GM06990 (cell line): Measurements from ENCODE around the gene S100A10.

Source experiments
- DNase-seq: peaks from one replicate; pipeline ENCODE4 v3.0.0-alpha.2; 2011; ENCODE audit not compliant: insufficient read length; ENCODE audit errors: extremely low read depth
- H3K27me3 ChIP-seq: replicated peaks from 2 replicates; pipeline ENCODE4 v1.6.0; 2011; ENCODE audit warnings: low read length; ENCODE audit not compliant: control insufficient read depth, insufficient read depth
- H3K36me3 ChIP-seq: 2 replicates; pipeline ENCODE4 v1.5.1; 2011; ENCODE audit warnings: low read length; ENCODE audit not compliant: control insufficient read depth, insufficient read depth
- H3K4me3 ChIP-seq: replicated peaks from 2 replicates; pipeline ENCODE4 v1.5.1; 2011; ENCODE audit warnings: low read depth, mild to moderate bottlenecking, control low read depth, low read length
- TF ChIP-seq, protein P1 (sequence below): IDR thresholded peaks from 2 replicates; pipeline ENCODE4 v1.5.1; 2011; ENCODE audit warnings: low read length, control low read depth, mild to moderate bottlenecking, inconsistent platforms; ENCODE audit not compliant: insufficient read depth, poor library complexity, severe bottlenecking

Gene S100A10

DNA sequence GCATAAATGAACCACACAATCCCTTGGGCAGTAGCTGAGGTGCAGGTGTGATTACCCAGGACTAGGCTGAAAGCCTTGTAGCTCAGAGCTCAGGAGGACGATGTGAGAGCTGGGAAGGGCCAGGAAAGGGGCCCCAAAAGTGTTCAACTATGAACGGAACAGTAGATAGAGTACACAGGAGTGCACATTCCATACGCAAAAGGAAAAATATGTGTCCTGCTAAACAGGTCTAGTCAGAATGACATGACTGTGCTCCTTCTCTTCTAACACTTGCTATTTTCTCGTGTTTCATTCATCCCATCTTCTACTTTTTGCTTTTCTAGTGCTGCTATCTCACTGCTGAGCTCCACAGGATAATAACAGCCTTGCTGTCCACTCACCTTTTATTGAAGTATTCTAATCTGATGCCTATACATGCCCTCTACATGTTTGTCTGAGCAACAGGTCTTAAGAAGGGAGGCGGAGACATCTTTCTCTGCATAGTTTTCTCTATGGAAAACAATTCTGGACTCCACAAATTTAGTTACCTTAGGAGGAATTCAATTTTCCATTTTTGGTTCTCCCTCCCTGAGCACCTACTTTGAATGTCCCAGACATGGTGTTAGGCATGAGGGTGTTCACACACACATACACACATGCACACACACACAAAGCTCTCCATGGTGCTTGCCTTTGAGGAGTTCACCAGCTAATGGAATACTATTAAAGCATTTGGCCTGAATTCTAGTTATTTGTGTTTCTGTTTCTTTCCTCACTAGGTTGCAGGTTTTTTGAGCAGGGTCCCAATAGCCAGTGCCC, 3.4 kb downstream of the S100A10 start:
- peaks cover 7% of the 10 kb centered on the region for H3K27me3 ChIP-seq
- TF ChIP-seq, protein P1, sequence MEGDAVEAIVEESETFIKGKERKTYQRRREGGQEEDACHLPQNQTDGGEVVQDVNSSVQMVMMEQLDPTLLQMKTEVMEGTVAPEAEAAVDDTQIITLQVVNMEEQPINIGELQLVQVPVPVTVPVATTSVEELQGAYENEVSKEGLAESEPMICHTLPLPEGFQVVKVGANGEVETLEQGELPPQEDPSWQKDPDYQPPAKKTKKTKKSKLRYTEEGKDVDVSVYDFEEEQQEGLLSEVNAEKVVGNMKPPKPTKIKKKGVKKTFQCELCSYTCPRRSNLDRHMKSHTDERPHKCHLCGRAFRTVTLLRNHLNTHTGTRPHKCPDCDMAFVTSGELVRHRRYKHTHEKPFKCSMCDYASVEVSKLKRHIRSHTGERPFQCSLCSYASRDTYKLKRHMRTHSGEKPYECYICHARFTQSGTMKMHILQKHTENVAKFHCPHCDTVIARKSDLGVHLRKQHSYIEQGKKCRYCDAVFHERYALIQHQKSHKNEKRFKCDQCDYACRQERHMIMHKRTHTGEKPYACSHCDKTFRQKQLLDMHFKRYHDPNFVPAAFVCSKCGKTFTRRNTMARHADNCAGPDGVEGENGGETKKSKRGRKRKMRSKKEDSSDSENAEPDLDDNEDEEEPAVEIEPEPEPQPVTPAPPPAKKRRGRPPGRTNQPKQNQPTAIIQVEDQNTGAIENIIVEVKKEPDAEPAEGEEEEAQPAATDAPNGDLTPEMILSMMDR, result no peak
- no peak for DNase-seq
- no peak overlapping the region for H3K4me3 ChIP-seq
- H3K36me3 ChIP-seq, result no peaks in the 10 kb centered on the region

DNA sequence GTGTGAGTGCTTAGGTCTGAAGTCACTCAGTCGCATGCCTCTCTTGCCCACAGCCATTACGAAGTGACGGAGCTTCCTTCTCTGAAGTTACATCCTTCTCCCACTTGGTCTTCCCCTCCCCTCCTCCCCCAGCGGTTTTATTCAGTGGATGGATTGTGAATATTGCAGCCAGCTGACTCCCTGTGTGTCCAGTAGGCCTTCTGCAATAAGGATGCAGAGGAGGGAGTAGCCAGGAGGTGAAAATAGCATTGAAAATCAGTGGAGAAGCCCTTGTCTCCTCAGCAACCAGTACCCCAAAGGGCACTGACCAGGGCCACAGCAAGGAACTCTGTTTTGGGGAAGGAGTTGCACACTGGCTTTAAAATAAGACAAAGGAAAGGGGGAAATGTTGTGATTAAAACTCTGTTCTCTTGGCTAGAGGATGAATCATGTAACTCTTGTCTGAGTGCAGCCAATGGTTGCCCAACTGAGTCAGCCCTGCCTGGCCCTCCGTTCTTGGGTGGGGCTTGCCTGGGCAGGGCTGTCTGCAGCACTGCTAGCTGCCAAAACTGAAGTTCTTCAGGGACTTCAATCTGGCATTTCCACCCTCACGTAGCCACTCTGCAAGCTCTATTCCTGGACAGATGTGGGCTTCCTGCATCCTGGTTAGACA, 4.3 kb downstream of the S100A10 start:
- no peak for DNase-seq
- Histone ChIP-seq H3K36me3 (no peaks in the 10 kb centered on the region), H3K27me3 (peaks cover 7% of the 10 kb centered on the region), H3K4me3 (no peak overlapping the region)
- TF ChIP-seq, protein P1, result no peak

DNA sequence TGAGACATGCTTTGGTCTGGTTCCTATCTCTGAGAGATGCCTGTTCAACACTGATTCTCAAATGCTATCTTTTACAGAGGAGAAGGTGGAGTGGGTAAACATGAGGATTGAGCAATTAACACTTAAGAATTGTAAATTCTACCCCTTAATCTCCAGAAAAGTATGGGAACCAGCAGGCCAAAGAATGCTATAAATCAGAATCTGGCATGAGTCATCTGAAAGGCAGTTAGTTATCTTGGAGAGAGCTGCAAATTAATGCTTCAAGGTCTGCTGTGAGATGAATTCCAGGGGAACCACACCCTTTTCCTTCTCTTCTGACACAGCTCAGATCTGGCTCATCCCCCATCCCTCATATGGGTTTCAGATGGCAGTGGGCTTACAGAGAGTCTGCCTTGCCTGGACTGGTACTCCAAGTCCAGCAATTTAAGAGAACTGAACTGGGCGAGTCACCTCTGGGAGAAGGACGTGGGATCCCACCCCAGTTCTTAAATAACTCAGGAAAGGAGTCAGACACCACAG, 5.2 kb downstream of the S100A10 start:
- no peak overlapping the region for H3K4me3 ChIP-seq
- TF ChIP-seq, protein P1, result no peak
- DNase-seq, result no peak
- H3K36me3 ChIP-seq, result no peaks in the 10 kb centered on the region
- H3K27me3 ChIP-seq, result peaks cover 7% of the 10 kb centered on the region

DNA sequence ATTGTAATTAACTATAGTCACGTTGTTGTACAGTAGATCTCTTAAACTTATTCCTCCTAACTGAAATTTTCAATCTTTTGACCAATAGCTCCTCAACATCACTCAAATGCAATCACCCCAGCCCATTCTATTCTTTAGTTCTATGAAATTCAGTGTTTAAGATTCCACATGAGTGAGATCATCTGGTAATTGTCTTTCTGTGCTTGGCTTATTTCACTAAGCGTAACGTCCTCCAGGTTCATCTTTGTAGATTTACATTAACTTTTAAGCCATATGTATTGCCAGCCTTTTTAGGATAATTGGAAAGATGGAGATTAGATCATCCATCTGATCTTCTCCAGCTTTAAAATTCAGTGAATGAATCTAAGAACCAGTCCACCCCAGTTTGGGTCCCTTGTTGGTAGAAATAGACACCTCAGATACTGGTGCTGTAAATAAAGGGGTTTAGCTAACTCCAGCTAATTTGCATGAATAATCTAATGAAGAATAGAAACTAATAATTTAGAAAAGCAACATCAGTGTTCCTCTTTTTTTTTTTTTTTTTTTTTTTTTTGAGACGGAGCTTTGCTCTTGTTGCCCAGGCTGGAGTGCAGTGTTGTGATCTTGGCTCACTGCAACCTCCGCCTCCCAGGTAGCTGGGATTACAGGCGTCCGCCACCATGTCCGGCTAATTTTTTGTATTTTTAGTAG, 7.0 kb downstream of the S100A10 start:
- no peaks in the 10 kb centered on the region for H3K36me3 ChIP-seq
- TF ChIP-seq, protein P1, result no peak
- no peak for DNase-seq
- no peak overlapping the region for H3K4me3 ChIP-seq
- H3K27me3 ChIP-seq, result peaks cover 2% of the 10 kb centered on the region; the same call in 1 of the 2 replicates

DNA sequence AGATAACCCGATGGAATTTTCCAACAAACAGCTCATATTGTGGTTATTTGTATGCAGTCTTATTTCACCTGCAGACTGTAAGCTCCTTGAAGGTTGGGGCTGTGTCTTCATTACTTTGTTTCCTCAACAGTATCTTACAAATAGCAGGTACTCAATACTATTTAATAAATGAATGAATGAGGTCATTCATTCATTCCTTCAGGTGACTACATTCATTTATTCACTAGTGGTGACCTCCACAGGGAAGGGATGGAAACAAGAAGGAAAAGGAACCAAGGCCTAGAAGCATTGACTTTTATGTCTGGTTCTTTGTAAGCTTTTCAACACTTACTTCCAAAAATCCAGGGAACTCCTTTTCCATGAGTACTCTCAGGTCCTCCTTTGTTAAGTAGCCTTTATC, 7.9 kb downstream of the S100A10 start:
- Histone ChIP-seq H3K27me3 (peaks cover 2% of the 10 kb centered on the region; the same call in 1 of the 2 replicates), H3K36me3 (no peaks in the 10 kb centered on the region), H3K4me3 (no peak overlapping the region)
- TF ChIP-seq, protein P1, result no peak
- no peak for DNase-seq
